Adrenal gland (tissue), 12 donors: ENCODE measurements around the gene ROPN1. TPM values are rescaled to one million over a fixed set of nuclear protein-coding genes. Genes with fewer than 3 reads are reported as not detected.
"Not testable (repeated sequence)": the region's sequence is repeated elsewhere in the genome, so short reads cannot be mapped to it uniquely, and the experiment has no call there.

Experiments used
- DNase-seq, 7 donors: peaks; one replicate each; pipeline ENCODE4 v3.0.0-alpha.2; 2019 to 2020
- H3K27ac ChIP-seq, 5 donors: fragments of 200-600 bp; sonication (generic) in 4 of 5; 1 replicate in 3 of 5; 2 replicates in 2 of 5; pipeline versions ENCODE4 v1.5.1 to v1.8.0; 2016 to 2020; ENCODE audit warnings: mild to moderate bottlenecking in 1 of 5
- H3K27me3 ChIP-seq: fragments of 200-600 bp; 2 replicates; pipeline ENCODE4 v1.8.0; 2021
- H3K36me3 ChIP-seq, 2 donors: fragments of 200-600 bp; replicated peaks in 1 of 2; 1 replicate in 1 of 2; 2 replicates in 1 of 2; pipeline versions ENCODE4 v1.5.1 to v1.8.0; 2018 to 2022
- H3K4me1 ChIP-seq, 2 donors: fragments of 200-600 bp; replicated peaks in 1 of 2; 1 replicate in 1 of 2; 2 replicates in 1 of 2; pipeline versions ENCODE4 v1.5.1 to v1.8.0; 2018 to 2021
- H3K4me3 ChIP-seq, 4 donors: fragments of 200-600 bp; sonication (generic) in 3 of 4; one replicate each; pipeline ENCODE4 v1.5.1; 2016 to 2018
- H3K9me3 ChIP-seq, 3 donors: fragments of 200-600 bp; sonication (generic) in 1 of 3; replicated peaks in 1 of 3; 1 replicate in 2 of 3; 2 replicates in 1 of 3; pipeline versions ENCODE4 v1.5.1 to v1.8.0; 2016 to 2021
- CTCF ChIP-seq, 6 experiments: fragments of 450-650 bp in 4 of 6; fragments of 200-600 bp in 2 of 6; sonication (generic) in 1 of 6; IDR thresholded peaks; 1 replicate in 5 of 6; 2 replicates in 1 of 6; pipeline versions ENCODE4 v1.5.1 to v1.8.0; 2016 to 2021; ENCODE audit warnings: antibody characterized with exemption in 6 of 6, mild to moderate bottlenecking in 2 of 6, moderate library complexity in 1 of 6
- POLR2A ChIP-seq, 2 donors: fragments of 450-650 bp; IDR thresholded peaks; one replicate each; pipeline ENCODE4 v1.6.1; 2017; ENCODE audit warnings: antibody characterized with exemption in 2 of 2, mild to moderate bottlenecking in 2 of 2, moderate library complexity in 1 of 2
- WGBS, 4 donors: extraction: QIAGEN DNeasy Blood & Tissue Kit in 2 of 4; methylation state at CpG; one replicate each; pipeline versions ENCODE4 v1.1.5 to v1.1.7; 2013 to 2017; 5-methylcytosine and 5-hydroxymethylcytosine counted together
- intact Hi-C, 2 donors: fragments of 100-400 bp; cut with DNase I; formaldehyde crosslinking; loops; one replicate each; pipeline versions ENCODE4 v1.14.1 to v1.15.0; 2022 to 2023
- polyA plus RNA-seq, 3 donors: library from polyadenylated mRNA; stranded (reverse); fragments of 200-250 nt in 2 of 3; fragments of 350-450 nt in 1 of 3; fragmentation: Illumina TruSeq in 1 of 3; extraction: RNeasy Lipid Tissue Mini Kit (QIAGEN cat#74804) in 1 of 3; gene quantifications; one replicate each; pipeline ENCODE4 v1.2.3, GENCODE V29; 2013 to 2014
- total RNA-seq, 9 donors: library from RNA; depleted of rRNA in 4 of 9; stranded (reverse); fragments of >200 nt in 4 of 9; fragments of 120-200 nt in 1 of 9; fragmentation: NEBNext Ultra II Directional in 1 of 9; extraction: Animal tissue kit (Norgen Biotek cat#: 25700) in 1 of 9; gene quantifications; one replicate each; pipeline versions ENCODE4 v1.1.0 to v1.2.4, GENCODE V29; 2013 to 2023
- donor health status: healthy with polysubstance abuse.
- donor health status: Bipolar disorder and iron deficiency.
- donor health status: DM: yes; HTN: yes; CAD: no.
- donor health status: DM: no; HTN: no; CAD: no.
- donor health status: DM: no; HTN: no; CAD: no.
- donor health status: DM: yes; HTN: yes; CAD: no.

The ROPN1 gene
- total and polyA plus RNA-seq, 12 donors: not detected

- Histone ChIP-seq H3K27ac (peak overlapping the region; percentile 82 to 96 (median 93)), H3K4me3 (peak overlapping the region; percentile 7 to 83 (median 36)), H3K9me3 (no peaks in the 10 kb centered on the region), H3K27me3 (peaks cover 4% of the 10 kb centered on the region), H3K36me3 (no peaks in the 10 kb centered on the region), H3K4me1 (peaks cover 0 to 15% of the 10 kb centered on the region in 2 donors)
- intact Hi-C loops: loop anchor here in 1 of 2 donors (5.0 kb wide), 1 partner anchor 45 kb away; no protein-coding TSS in a partner anchor
- DNase-seq: peak; percentile 54 to 89 (median 71)
- WGBS, 4 donors: 6 to 9% (median 7%) methylated on average over 24 to 29 of the region's 29 CpGs
- TF ChIP-seq CTCF (IDR thresholded peaks at IDR 0.05) (no peak), POLR2A (IDR thresholded peaks at IDR 0.05) (peak; percentile 8 to 52)
These were observed 40.5 kb upstream of the ROPN1 start for GRCh38 chr3:124032311-124032880.

- no peak for TF ChIP-seq CTCF (IDR thresholded peaks at IDR 0.05)
- TF ChIP-seq POLR2A (IDR thresholded peaks at IDR 0.05): no peak
- H3K4me1 ChIP-seq: no peaks in the 10 kb centered on the region
- H3K9me3 ChIP-seq: no peaks in the 10 kb centered on the region
- no peak overlapping the region for H3K4me3 ChIP-seq
- no peak overlapping the region for H3K27ac ChIP-seq
- no peak for DNase-seq
- peaks cover 4% of the 10 kb centered on the region for H3K27me3 ChIP-seq
- 57 to 77% (median 64%) methylated on average over 4 of the region's 4 CpGs for WGBS, 4 donors
- intact Hi-C loops: loop anchor here in 1 of 2 donors (10.0 kb wide), 1 partner anchor 248 kb away; no protein-coding TSS in a partner anchor
- no peaks in the 10 kb centered on the region for H3K36me3 ChIP-seq
These were observed 34.6 kb upstream of the ROPN1 start for GRCh38 chr3:124026516-124026915.

- 69 to 89% (median 80%) methylated on average over 1 of the region's 1 CpG for WGBS, 4 donors
- intact Hi-C loops: loop anchor here in 1 of 2 donors (10.0 kb wide), 1 partner anchor 251 kb away; no protein-coding TSS in a partner anchor
- not testable (repeated sequence) for H3K9me3 ChIP-seq, H3K27me3 ChIP-seq, DNase-seq, H3K27ac ChIP-seq, H3K4me3 ChIP-seq, H3K4me1 ChIP-seq, H3K36me3 ChIP-seq
These were observed 31.6 kb upstream of the ROPN1 start for GRCh38 chr3:124023531-124023930.

- Histone ChIP-seq H3K4me3 (no peak overlapping the region), H3K27ac (no peak overlapping the region), H3K27me3 (no peaks in the 10 kb centered on the region), H3K4me1 (no peaks in the 10 kb centered on the region), H3K36me3 (no peaks in the 10 kb centered on the region), H3K9me3 (no peaks in the 10 kb centered on the region)
- TF ChIP-seq POLR2A (IDR thresholded peaks at IDR 0.05): no peak
- no peak for TF ChIP-seq CTCF (IDR thresholded peaks at IDR 0.05)
- DNase-seq: no peak
- WGBS, 4 donors: 79 to 89% (median 86%) methylated on average over 2 of the region's 2 CpGs
- intact Hi-C loops: loop anchor here in 1 of 2 donors (5.0 kb wide), 1 partner anchor 448 kb away; no protein-coding TSS in a partner anchor
These were observed 27.4 kb upstream of the ROPN1 start for GRCh38 chr3:124019291-124019690.

GRCh38 chr3:124017502-124017901, 25.6 kb upstream of the ROPN1 start:
- not testable (repeated sequence) for H3K36me3 ChIP-seq, H3K9me3 ChIP-seq, H3K27me3 ChIP-seq, H3K4me1 ChIP-seq, H3K27ac ChIP-seq, DNase-seq, H3K4me3 ChIP-seq
- 82 to 90% (median 87%) methylated on average over 6 of the region's 6 CpGs for WGBS, 4 donors
- intact Hi-C loops: loop anchor here (2.0 to 5.0 kb wide), 3 partner anchors 61 to 450 kb away; no protein-coding TSS in a partner anchor
